Activated T-cell treated with anti-CD3 and anti-CD28 coated beads for 24 hours (primary cell): ENCODE measurements around the gene PAWR.
"Not testable (repeated sequence)": the region's sequence is repeated elsewhere in the genome, so short reads cannot be mapped to it uniquely, and the experiment has no call there.

Experiments
- DNase-seq: peaks from one replicate; pipeline ENCODE4 v3.0.0-alpha.2; 2020; ENCODE audit warnings: low read depth

Gene PAWR

DNA sequence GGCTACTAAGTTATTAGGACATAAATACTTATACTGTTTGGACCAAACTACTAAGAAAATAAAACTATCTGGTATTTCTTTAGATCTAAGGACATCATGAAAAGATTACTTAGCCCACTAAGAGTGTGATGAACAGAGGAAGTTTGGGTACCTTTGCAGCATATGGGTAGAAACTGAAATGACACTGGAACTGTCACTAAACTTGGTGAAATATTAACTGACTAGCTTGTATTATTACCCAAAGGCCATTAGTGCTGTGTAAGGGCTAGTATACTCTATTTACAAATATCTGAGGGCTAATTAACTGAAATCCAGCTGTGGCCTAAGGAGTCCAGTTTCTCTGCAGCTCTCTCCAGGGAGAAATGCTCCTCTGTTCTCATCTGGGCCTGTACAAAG lies 45.5 kb downstream of the PAWR start:
- DNase-seq: no peak

DNA sequence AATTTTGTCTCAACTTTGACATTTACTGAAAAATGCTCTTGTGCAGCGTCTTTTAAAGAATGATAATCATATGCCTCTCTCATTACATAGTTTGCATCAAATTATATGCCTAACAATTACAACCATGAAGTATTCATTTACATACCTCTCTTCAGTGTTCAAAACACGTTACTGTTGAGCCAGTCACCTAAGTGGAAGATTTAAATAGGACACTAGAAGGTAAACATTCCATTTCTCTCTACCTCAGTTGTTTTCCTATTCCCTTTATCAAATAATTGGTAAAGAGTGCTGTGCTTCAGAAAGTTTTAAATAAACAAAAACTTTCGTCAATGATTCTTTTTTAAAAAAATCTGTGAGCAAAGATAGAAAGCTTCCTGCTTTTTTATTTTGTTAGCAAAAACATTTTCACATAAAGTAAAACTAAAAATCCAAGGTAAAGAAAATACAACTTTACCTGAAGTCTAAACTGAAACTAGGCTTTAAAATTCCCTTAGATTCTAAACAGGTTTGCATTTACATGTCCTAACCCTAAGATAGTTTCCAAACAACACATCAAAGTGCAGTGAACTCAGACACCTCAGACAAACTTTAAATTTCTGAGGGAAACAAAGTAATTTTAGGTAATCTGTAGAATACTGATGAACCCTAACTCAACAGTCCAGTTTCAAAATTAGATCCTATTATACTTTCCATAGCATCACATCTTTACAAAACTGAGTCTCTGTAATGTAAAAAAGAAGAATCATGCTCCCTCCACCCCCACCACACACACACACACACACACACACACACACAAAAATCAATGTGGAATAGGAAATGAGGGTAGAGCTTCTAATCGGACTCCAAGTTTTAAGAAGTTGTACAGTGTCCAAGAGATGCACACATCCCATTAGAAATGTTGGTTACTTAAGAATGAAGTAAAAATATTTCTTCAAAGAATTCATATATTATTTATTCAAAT lies 46.2 kb downstream of the PAWR start:
- no peak for DNase-seq

DNA sequence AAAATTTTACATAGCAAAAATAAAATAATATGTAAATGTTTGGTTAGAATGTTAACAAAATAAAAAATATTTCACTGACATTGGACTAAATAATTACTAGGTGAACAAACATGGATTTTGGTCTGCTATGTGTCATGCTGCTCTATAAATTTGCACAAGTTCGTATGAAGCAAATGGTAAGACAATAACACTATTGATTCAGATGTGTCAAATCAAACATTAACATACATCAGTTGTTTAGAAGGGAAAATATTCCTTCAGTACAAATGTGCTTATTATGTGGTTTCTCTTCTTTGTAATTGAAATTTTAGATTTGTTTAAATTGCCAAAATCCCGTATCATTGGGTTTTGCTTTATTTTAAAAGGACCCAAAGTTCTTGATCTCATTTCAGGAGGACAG lies 46.9 kb downstream of the PAWR start:
- DNase-seq: no peak

DNA sequence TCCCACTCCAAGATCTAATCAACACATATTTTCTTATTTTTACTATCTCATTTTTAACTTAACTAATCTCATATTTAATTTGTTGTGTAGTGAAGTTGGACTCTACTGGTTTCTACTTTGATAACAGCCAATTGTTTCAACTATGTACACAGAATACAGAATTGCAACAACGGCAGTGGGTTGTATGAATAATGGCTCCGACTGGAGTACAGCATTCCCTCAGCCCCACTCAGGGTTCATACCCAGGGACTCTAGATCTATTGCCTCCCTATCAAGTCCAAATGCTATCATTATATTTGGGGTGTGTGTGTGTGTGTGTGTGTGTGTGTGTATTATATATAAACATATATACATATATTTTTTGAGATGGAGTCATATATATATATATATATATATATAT lies 52.3 kb downstream of the PAWR start:
- DNase-seq: no peak

DNA sequence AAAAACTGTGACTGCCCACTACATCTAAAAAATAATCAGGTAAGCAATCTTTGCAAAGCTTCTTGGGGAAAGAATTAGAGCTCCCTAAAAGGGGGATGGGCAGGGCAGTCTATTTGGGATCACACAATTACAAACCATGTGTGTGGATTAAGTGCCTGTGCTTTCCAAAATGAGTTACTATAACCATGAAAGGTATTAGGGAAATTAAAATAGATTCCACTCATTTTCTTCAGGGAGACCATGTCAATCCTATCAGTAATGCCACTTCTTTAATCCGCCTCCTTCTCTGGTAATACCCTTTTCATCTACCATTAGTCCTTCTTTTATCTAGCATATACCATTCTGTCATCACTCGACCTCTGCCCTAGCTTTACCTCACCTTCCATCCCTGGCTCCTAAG lies 53.7 kb downstream of the PAWR start:
- DNase-seq: no peak

DNA sequence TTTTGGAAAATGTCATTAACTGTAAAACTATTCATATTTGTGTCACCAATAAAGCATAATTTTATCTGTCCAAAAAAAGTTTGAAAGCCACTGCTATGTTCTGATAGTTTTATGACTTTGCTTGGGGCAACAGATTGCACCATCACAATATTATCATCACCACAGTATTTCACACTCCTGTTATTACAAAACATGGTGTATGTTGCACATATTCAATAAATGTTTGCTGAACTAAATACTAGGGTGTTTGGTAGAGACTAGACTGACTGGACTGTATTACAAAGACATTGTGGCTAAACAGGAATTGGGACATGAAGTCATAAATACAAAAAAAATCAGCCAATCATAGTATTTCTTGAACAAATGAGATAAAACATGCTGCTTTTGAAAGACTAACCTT lies 55.1 kb downstream of the PAWR start:
- no peak for DNase-seq

DNA sequence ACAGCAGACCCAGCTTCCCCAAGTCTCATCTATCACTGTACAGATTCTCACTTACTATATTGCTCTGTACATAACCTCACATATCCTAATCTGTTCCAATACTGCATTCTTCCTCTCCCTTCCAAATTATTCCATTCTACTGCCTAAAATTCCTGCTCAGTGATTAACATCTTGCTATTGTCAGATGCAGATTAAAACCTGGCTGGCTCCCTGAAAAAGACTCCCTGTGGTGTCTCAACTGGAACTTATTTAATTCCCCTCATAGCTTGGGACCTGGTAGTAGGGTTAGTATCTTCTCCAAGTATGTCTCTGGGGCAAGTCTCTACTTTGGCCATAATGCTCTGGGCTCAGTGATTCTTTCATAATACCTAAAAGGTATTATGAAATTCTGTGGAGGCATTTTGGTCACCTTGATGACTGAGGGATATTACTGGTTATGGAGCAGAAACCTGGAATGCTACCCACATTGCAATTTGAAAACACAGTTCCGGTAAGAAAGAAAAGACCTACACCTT lies 55.8 kb downstream of the PAWR start:
- DNase-seq: no peak

DNA sequence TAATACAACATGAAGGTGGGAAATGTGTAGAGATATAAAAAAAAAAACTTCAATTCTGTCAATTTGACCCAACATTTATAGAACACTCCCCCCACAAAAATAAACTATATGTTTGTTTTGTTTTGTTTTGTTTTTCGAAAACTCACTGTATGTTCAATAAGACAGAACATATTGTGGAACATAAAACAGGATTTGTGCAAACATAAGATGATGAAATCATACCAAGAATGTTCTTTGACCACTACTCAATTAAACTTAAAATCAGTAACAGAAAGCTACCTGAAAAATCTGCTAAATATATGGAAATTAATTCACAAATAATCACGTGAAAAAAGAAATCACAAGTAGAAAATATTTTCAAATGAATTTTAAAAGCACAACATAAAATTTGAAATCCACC lies 61.2 kb downstream of the PAWR start:
- no peak for DNase-seq

DNA sequence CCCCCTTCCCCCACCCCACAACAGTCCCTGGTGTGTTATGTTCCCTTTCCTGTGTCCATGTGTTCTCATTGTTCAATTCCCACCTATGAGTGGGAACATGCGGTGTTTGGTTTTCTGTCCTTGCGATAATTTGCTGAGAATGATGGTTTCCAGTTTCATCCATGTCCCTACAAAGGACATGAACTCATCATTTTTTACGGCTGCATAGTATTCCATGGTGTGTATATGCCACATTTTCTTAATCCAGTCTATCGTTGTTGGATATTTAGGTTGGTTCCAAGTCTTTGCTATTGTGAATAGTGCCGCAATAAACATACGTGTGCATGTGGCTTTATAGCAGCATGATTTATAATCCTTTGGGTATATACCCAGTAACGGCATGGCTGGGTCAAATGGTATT lies 64.0 kb downstream of the PAWR start:
- DNase-seq: not testable (repeated sequence)

DNA sequence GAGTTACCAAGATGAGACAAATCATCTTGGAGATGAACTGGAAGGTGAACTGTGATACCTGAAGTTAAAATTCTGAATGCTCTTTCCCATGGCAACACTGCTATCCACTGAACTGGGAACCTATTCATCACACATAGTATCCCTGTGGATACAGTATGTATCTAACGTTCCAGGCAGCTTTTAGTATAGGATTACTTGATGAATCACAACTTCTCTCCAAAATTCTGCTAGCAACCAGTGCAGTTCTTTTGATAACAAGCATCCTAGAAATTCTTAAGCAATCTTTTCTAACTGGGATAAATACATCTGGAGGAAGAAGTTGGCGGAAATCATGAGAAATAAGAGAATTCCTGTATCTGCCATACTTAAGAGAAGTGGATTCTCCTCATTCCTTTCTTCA lies 66.4 kb downstream of the PAWR start:
- DNase-seq: no peak

DNA sequence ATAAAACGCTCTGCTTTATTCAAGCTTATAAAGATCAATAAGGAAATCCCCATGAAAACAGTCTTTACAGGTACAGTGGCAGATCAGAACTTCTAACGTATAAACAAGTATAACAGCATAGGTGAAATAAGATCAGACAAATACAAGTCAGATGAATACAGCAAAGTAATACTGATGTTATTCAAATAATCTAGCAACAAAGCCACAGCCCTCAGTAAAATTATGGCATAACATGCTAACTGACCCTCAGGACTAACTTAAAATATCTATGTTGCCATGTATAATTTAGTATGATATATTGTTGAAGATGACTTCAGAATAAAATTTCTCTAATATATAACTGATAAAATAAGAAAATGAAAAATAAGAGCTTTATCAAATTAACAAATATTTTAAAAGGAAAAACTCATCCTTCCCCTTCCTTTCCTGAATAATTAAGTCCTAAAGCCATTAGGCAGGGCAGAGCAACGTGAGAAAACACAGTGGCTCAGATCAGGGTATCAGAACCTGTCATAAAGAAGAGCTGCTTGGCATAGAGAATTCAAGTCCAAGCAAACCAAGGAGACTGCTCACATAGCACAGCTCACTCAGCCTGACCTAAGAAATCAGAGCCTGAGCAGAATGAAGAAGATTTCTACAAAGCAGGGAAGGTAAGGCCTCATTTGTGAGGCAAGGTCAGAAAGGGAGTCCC lies 70.7 kb downstream of the PAWR start:
- no peak for DNase-seq

DNA sequence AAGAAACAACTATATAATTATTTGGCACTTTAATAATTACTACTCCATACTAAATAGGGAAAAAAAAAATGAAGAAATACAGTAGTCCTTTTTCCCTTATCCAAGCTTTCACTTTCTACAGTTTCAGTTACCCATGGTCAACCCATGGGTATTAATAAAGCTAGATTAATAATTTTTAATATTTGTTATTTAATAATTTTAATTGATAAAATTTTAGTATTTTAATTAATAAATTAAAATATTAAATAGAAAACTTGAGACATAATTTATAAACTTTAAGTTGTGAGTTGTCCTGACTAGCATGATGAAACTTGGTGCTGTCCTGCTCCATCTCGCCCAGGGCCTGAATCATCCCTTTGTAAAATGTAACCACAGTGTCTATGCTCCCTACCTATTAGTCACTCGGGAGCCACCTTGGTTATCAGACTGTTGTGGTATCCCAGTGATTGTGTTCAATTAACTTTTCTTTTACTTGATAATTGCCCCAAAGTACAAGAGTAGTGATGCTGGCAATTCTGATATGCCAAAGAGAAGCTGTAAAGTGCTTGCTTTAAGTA lies 71.8 kb downstream of the PAWR start:
- DNase-seq: no peak

DNA sequence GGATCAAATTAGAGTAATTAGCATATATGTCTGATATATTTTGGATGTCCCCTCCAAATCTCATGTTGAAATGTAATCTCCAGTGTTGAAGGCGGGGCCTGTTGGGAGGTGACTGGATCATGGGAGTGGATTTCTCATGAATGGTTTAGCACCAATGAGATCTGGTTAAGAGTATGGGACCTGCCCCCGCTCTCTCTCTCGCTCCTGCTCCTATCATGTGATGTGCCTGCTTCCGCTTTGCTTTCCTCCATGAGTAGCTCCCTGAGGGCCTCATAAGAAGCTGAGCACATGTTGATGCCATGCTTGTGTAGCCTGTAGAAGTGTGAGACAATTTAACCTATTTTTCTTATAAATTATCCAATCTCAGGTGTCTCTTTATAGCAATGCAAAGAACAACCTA lies 73.1 kb downstream of the PAWR start:
- no peak for DNase-seq

DNA sequence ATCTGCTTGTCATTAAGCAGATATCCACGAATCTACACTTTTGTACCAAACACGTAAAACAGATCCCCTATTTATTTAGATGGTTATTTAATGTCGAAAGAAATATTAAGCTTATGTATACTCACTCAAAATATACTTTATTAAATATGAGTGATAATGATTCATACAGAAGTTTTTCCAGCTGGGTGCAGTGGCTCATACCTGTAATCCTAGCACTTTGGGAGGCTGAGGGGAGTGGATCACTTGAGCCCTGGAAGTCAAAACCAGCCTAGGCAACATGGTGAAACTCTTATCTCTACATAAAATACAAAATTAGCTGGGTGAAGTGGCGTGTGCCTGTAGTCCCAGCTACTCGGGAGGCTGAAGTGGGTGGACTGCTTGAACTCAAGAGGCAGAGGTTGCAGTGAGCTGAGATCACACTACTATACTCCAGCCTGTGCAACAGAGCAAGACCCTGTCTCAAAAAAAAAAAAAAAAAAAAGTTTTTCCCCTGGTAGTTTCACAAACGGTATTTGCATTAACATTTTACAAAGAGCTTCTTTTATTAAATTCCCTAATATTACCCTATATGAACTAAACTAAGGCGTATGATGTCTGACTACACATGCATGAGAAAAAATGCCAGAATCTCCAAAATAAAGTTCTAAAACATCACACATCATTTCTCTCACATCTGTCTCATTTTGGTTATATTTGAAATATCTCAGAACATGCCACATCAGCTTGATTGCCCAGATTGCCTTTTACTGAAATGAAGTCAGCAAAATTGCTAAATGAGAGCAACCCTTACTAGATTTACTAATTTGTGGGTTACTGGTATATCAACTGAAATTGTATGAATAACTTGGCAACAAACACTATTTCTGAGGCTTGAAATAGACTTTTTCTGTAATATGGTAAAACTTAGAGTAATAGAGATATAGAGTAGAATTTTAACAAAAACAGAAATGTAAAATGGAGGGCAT lies 74.9 kb downstream of the PAWR start:
- DNase-seq: no peak

DNA sequence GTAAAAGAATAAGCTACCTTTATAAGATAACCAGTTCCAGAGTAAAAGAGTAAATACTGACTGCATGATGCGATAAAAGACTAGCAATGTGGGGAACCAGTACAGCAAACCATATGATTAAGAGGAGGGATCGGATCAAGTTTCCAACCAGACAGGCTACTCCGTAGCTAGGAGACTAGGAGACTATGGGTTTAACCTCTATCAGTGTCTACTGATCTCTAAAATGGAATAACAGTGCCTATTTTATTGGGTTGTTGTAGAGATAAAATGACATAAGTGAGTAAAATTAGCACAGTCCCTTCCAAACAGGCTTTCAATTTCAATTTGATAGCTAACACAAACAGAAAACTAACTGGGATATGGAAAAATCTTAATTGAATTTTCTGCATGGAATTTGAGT lies 76.0 kb downstream of the PAWR start:
- DNase-seq: no peak

DNA sequence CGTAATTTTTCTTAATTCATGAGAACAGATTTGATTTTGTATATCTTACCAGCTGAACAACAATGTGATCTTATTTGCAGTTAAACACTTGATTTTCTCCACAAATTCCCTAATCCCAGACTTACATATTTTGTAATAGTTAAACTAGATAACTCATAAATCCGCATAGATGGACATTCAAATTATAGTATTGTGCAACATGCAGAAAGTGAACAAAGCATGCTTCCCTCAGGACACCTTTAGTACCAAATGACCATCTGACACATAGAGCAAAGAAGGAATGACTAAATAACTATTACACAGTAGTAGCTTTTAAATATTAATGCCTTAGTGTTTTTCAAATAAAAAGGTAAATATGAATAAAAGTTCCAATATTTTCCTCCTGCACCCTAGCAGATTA lies 88.9 kb downstream of the PAWR start:
- no peak for DNase-seq

DNA sequence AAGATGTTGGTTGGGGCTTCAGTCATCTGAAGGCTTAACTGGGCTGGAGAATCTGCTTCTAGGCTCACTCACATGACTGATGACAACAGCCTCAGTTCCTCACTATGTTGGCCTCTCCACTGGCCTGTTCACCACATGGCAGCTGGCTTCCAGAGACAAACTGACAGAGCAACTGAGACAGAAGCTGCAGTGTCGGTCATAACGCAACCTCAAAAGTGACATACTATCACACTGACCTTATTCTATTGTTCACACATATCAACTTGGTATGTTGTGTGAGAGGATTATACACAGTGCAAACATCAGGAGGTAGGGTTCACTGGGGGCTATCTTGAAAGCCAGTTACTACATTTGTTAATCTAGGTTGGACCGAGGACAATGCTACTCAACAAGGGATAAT lies 92.9 kb downstream of the PAWR start:
- DNase-seq: no peak

DNA sequence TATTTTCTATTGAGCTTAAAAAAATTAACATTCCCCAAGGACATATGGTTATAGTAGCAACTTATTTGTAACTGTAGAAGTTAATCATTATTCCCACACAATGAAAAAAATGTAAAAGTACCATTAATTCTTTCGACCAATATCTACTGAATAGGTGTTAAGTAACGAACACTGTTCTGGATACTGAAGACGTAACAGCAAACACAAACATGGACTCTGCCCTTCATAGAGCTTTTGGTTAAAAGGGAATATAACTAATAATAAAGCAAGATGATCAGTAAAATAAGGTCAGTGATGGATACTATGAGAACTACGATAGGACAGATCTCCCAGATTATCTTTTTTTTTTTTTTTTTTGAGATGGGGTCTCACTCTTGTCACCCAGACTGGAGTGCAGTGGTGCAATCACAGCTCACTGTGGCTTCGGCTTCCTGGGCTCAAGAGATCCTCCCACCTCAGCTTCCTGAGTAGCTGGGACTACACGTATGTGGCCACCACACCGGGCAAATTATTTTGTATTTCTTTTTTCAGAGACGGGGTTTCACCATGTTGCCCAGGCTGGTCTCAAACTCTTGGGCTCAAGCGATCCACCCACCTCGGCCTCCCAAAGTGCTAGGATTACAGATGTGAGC lies 93.9 kb downstream of the PAWR start:
- DNase-seq: no peak

DNA sequence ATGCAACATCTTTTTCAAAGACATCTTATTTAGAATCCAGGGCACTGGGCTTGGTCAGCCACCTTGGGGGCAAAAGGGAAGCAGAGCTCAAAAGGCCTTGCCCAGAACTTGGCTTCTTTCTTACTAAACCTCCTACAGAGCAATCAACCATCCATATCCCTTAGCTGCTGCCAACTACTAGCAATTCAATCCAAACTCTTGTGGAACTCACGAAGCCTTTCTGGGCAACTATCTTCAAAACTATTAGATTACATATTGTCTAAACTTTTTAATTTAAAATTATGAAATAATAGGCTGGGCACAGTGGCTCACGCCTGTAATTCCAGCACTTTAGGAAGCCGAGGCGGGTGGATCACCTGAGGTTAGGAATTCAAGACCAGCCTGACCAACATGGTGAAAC lies 95.5 kb downstream of the PAWR start:
- DNase-seq: no peak

DNA sequence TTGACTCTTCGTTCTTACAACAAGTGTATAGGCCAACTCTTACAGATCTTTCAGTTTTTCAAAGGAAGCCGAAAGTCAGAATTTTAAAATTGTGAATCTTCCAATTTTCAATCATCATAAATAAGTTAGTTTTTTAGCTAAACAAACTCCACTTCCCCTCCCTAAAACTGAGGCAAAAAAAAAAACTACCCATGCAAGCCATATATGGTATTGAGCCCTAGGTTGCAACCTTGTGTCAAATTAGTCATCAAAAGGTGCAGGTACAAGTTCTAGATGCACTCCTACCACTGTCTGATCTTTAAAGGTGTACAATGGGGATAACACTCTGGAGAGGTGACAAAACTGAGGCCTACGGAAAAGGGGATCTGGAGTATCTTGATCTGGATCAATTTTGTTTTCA lies 97.9 kb downstream of the PAWR start:
- no peak for DNase-seq

DNA sequence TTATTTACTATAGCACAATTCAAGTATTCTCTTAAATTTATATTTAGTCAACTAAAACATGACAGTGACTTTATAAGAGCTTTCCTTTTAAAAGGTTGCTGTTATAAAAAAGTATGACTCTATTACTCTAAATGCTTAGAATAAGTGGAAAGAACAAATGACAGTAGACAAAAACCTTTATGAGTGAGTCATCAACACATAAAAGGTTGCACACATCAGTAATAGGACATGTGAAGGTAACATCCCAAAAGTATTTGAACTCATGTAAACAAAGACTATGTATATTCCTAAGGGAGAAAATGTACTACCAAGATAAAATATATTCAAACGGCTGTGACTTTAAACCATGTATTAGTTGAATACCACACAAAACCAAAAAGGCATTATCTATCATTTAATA lies 98.8 kb downstream of the PAWR start:
- DNase-seq: no peak
